Measurements from ENCODE around the gene SMAD2. TPM values are rescaled to one million over a fixed set of nuclear protein-coding genes. Genes with fewer than 3 reads are reported as not detected.

SMAD2 gene
- total RNA-seq, 3 donors from 2014 or later: 35.1 to 101 (median 73.6) TPM

DNA sequence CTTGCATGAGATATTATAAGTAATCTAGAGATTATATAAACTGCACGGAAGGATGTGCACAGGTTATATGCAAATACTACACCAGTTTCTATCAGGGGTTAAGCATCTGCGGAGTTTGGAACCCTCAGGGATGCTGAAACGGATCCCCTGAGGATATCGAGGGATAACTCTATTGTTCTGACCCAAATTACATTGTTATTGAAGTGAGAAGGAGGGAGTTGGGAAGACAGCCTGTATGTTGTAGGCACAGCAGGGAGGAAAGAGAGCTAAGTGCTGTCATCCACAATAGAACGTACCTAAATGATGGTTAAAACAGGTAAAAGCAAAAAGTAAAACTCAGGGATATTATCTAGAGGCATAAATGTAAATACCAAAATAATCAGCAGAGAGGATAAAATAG, 44.6 kb upstream of the SMAD2 start:
- intact Hi-C loops (cut with DNase I; ENCODE audit: low total_unique reads): no loop called here
- Histone ChIP-seq H3K27me3 (no peaks in the 10 kb centered on the region), H3K36me3 (no peaks in the 10 kb centered on the region), H3K9me3 (no peaks in the 10 kb centered on the region), H3K4me3 (no peak overlapping the region), H3K27ac (no peak overlapping the region), H3K4me1 (no peaks in the 10 kb centered on the region)
- TF ChIP-seq POLR2AphosphoS5 (IDR thresholded peaks at IDR 0.05) (no peak), POLR2A (IDR thresholded peaks at IDR 0.05) (no peak)
- TF ChIP-seq, protein P1, sequence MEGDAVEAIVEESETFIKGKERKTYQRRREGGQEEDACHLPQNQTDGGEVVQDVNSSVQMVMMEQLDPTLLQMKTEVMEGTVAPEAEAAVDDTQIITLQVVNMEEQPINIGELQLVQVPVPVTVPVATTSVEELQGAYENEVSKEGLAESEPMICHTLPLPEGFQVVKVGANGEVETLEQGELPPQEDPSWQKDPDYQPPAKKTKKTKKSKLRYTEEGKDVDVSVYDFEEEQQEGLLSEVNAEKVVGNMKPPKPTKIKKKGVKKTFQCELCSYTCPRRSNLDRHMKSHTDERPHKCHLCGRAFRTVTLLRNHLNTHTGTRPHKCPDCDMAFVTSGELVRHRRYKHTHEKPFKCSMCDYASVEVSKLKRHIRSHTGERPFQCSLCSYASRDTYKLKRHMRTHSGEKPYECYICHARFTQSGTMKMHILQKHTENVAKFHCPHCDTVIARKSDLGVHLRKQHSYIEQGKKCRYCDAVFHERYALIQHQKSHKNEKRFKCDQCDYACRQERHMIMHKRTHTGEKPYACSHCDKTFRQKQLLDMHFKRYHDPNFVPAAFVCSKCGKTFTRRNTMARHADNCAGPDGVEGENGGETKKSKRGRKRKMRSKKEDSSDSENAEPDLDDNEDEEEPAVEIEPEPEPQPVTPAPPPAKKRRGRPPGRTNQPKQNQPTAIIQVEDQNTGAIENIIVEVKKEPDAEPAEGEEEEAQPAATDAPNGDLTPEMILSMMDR (IDR thresholded peaks at IDR 0.05): no peak
- no peak for DNase-seq (ENCODE audit: low spot score in 2 of 2)

DNA sequence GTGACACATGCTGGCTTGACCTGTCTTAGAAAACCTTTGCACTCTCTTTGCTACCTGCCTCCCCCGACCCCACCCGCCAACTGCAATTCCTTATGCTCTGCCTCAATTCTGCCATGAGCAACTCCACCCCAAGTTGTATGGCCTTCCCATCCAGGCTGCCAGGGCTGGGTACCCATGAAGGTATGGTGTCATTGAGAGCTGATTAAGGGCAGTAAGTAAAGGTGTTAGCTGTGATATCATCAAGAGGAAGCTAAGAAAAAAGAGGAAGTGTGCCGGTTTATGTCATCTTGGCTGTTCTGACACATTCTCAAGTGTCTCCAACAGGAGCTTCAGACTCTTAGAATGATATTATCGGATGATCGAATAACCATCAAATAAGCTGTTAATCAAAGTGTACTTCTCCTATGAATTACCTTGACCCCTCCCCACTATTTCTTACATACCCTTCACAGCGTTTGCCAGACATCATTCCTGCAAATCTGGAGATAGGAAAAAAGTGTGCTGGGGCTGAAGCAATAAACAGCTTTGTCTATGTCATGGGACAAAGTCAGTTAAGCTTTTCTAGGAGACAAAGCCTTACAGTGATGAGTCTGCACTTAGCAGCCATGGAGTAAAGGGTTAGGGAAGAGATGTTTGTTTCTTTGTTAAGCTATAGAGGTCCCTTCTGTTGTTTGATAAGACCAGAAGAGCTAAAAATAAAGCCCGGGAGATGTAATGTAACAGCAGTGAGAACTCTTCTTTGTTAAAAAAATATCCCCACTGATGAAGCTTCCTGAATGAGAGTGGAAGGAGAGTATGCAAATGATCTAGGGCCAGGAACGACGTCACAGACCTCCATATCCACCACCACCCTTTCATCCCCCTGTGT, 40.4 kb upstream of the SMAD2 start:
- no peaks in the 10 kb centered on the region for H3K9me3 ChIP-seq
- TF ChIP-seq, protein P1 (IDR thresholded peaks at IDR 0.05): no peak
- no peak for TF ChIP-seq POLR2A (IDR thresholded peaks at IDR 0.05)
- TF ChIP-seq POLR2AphosphoS5 (IDR thresholded peaks at IDR 0.05): no peak
- no peaks in the 10 kb centered on the region for H3K4me1 ChIP-seq
- intact Hi-C loops (cut with DNase I; ENCODE audit: low total_unique reads): no loop called here
- no peaks in the 10 kb centered on the region for H3K27me3 ChIP-seq
- no peak overlapping the region for H3K27ac ChIP-seq
- DNase-seq (ENCODE audit: low spot score in 2 of 2): no peak
- H3K4me3 ChIP-seq: no peak overlapping the region
- H3K36me3 ChIP-seq: no peaks in the 10 kb centered on the region

DNA sequence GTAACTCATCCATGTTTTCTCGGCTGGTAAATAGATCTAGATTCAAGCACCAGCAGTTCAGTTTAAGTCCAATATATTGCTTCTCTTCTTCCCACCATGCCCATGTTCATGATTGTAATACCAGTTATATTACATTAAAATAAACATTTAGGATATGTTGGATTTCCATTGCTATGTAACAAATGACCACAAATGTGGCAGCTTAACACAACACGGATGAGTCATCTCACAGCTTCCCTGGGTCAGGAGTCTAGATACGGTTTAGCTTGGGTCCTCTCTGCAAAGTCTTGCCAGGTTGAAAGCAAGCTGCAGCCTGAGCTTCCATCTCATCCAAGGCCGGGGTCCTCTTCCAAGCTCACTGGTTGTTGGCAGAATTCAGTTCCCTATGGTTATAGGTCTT, 39.4 kb upstream of the SMAD2 start:
- no peak overlapping the region for H3K27ac ChIP-seq
- H3K36me3 ChIP-seq: no peaks in the 10 kb centered on the region
- H3K27me3 ChIP-seq: no peaks in the 10 kb centered on the region
- no peak for DNase-seq (ENCODE audit: low spot score in 2 of 2)
- intact Hi-C loops (cut with DNase I; ENCODE audit: low total_unique reads): no loop called here
- H3K4me1 ChIP-seq: no peaks in the 10 kb centered on the region
- H3K4me3 ChIP-seq: no peak overlapping the region
- H3K9me3 ChIP-seq: no peaks in the 10 kb centered on the region
- TF ChIP-seq POLR2AphosphoS5 (IDR thresholded peaks at IDR 0.05): no peak
- TF ChIP-seq POLR2A (IDR thresholded peaks at IDR 0.05): no peak
- TF ChIP-seq, protein P1 (IDR thresholded peaks at IDR 0.05): no peak

DNA sequence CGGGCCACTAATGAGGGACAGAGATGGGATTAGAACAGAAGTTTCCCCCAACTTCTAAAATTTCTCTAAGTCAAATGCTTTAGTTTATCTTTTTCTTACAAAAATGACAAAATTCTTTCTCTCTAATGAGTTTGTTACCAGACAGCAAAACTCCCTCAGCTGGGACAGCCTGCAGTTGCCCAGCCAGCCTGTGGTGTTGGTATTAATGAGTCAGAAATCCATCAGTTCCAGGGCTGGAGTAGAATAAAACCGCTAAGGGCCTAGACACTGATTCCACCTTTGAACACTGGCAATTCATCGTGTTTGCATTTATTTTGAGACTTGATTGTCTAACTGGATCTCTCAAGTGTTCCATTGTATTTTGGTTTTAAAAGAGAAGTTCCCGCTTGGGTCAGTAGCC, 38.3 kb upstream of the SMAD2 start:
- H3K27ac ChIP-seq: no peak overlapping the region
- DNase-seq (ENCODE audit: low spot score in 2 of 2): no peak
- no peaks in the 10 kb centered on the region for H3K4me1 ChIP-seq
- no peaks in the 10 kb centered on the region for H3K36me3 ChIP-seq
- no peaks in the 10 kb centered on the region for H3K27me3 ChIP-seq
- intact Hi-C loops (cut with DNase I; ENCODE audit: low total_unique reads): no loop called here
- no peak overlapping the region for H3K4me3 ChIP-seq
- TF ChIP-seq POLR2A (IDR thresholded peaks at IDR 0.05): no peak
- no peak for TF ChIP-seq POLR2AphosphoS5 (IDR thresholded peaks at IDR 0.05)
- TF ChIP-seq, protein P1 (IDR thresholded peaks at IDR 0.05): no peak
- H3K9me3 ChIP-seq: no peaks in the 10 kb centered on the region

DNA sequence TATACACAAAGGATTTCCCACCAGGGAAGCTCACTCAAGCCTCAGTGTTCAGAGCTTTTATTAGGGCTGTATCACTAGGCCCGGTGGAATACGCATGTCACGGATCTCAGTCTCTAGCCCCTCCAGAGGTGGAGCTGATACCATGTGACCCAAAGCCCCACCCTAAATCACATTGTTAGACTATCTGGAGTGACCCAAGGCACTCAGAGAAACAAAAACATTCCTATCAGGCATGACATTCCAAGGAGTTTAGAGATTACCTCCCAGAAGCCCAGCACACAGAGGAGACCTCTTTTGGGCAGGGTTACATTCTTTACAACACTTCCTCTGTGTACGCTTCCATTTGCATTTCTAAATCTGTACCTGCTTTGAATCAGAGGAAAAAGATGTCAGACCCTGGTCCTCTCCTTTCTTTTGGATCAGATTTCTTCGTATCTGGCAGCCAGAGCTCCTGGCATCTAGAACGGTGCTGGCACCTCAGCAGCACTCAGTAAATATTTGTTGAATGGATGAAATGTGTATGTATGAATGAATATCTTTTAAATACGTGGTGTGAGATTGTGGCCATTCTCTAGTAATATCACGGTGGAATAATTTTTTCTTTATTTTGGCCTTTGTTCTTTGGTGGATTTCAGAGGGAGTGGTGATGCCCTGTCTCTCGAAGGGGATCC, 37.7 kb upstream of the SMAD2 start:
- Histone ChIP-seq H3K4me3 (no peak overlapping the region), H3K27ac (no peak overlapping the region), H3K4me1 (no peaks in the 10 kb centered on the region), H3K9me3 (no peaks in the 10 kb centered on the region), H3K27me3 (no peaks in the 10 kb centered on the region), H3K36me3 (no peaks in the 10 kb centered on the region)
- no peak for DNase-seq (ENCODE audit: low spot score in 2 of 2)
- intact Hi-C loops (cut with DNase I; ENCODE audit: low total_unique reads): no loop called here
- TF ChIP-seq POLR2A (IDR thresholded peaks at IDR 0.05) (no peak), POLR2AphosphoS5 (IDR thresholded peaks at IDR 0.05) (no peak)
- TF ChIP-seq, protein P1 (IDR thresholded peaks at IDR 0.05): no peak
